Endothelial cell of umbilical vein (primary cell): Measurements from ENCODE around the gene TSC22D3. TPM values are rescaled to one million over a fixed set of nuclear protein-coding genes. Genes with fewer than 3 reads are reported as not detected.

Source experiments
- BruUV-seq: library from RNA; stranded (reverse); fragments of 400-500 nt; replicated peaks from 2 replicates; lab custom pipeline; 2021; lab: Mats Ljungman, UMichigan
- CTCF ChIA-PET: fragments of 300-600, 350-600 bp; sonication (Branson Sonifier 250); formaldehyde crosslinking; loops from one replicate; lab custom pipeline; 2021; ENCODE audit warnings: antibody characterized with exemption, inconsistent platforms; lab: Charles Lee
- POLR2A ChIA-PET: fragments of 300-600, 350-600 bp; sonication (Branson Sonifier 250); formaldehyde crosslinking; loops from one replicate; lab custom pipeline; 2021; ENCODE audit warnings: antibody characterized with exemption, inconsistent platforms; lab: Charles Lee
- DNase-seq: peaks from one replicate; pipeline ENCODE4 v3.0.0-alpha.2; 2011; ENCODE audit warnings: low read depth, low spot score
- FAIRE-seq: peaks from 2 replicates; lab custom pipeline; 2011; peaks lifted over from hg19 to GRCh38; lab: Jason Lieb, UNC
- H2AFZ ChIP-seq: 2 replicates; pipeline ENCODE4 v1.6.0; 2012; ENCODE audit warnings: low read depth, low read length, control low read depth, inconsistent platforms
- H3K27ac ChIP-seq: 2 replicates; pipeline ENCODE4 v1.5.1; 2011; ENCODE audit warnings: low read depth, mild to moderate bottlenecking, control low read depth, low read length, moderate library complexity; ENCODE audit not compliant: insufficient read depth
- H3K27me3 ChIP-seq, 2 experiments: 2 replicates each; pipeline versions ENCODE4 v1.6.0 to v1.6.1; 2011; ENCODE audit warnings: low read length in 2 of 2, mixed read lengths in 1 of 2; ENCODE audit not compliant: control insufficient read depth in 2 of 2, insufficient read depth in 2 of 2
- H3K36me3 ChIP-seq, 2 experiments: 2 replicates in 1 of 2; 3 replicates in 1 of 2; pipeline ENCODE4 v1.5.1; 2011; ENCODE audit warnings: low read length in 2 of 2, mild to moderate bottlenecking in 1 of 2, moderate library complexity in 1 of 2; ENCODE audit not compliant: control insufficient read depth in 2 of 2, insufficient read depth in 2 of 2; ENCODE audit errors: extremely low read depth in 1 of 2
- H3K4me1 ChIP-seq: 3 replicates; pipeline ENCODE4 v1.5.1; 2011; ENCODE audit warnings: mild to moderate bottlenecking, low read length; ENCODE audit not compliant: control insufficient read depth, insufficient read depth; ENCODE audit errors: extremely low read depth
- H3K4me2 ChIP-seq: 2 replicates; pipeline ENCODE4 v1.6.1; 2011; ENCODE audit warnings: low read length, control low read depth, mixed read lengths; ENCODE audit not compliant: insufficient read depth
- H3K4me3 ChIP-seq, 3 experiments: fragments of 200-600 bp in 1 of 3; sonication (generic), shearing (Covaris generic) in 1 of 3; replicated peaks in 1 of 3; 2 replicates each; pipeline ENCODE4 v1.5.1; 2011 to 2016; ENCODE audit warnings: control low read depth in 3 of 3, low read length in 3 of 3, mild to moderate bottlenecking in 2 of 3, inconsistent platforms in 1 of 3, low read depth in 1 of 3, moderate library complexity in 1 of 3; ENCODE audit not compliant: insufficient read depth in 1 of 3
- H3K79me2 ChIP-seq: 2 replicates; pipeline ENCODE4 v1.6.0; 2012; ENCODE audit warnings: low read length, inconsistent platforms; ENCODE audit not compliant: control insufficient read depth, insufficient read depth
- H3K9ac ChIP-seq: replicated peaks from 2 replicates; pipeline ENCODE3; 2011; ENCODE audit warnings: low read length, control low read depth; ENCODE audit not compliant: insufficient read depth; ENCODE audit errors: extremely low read depth
- H3K9me1 ChIP-seq: replicated peaks from 3 replicates; pipeline ENCODE4 v1.6.0; 2011; ENCODE audit warnings: mild to moderate bottlenecking, low read length; ENCODE audit not compliant: control insufficient read depth, insufficient read depth; ENCODE audit errors: extremely low read depth
- H3K9me3 ChIP-seq: replicated peaks from 2 replicates; pipeline ENCODE4 v1.5.1; 2012; ENCODE audit warnings: low read length, inconsistent platforms; ENCODE audit not compliant: control insufficient read depth, insufficient read depth
- H4K20me1 ChIP-seq: replicated peaks from 2 replicates; pipeline ENCODE3; 2011; ENCODE audit warnings: mild to moderate bottlenecking, low read length; ENCODE audit not compliant: control insufficient read depth, insufficient read depth; ENCODE audit errors: extremely low read depth
- CTCF ChIP-seq, 2 donors: IDR thresholded peaks; 1 replicate in 1 of 2; 2 replicates in 1 of 2; pipeline ENCODE4 v1.5.1; 2011; ENCODE audit warnings: low read length in 2 of 2, mild to moderate bottlenecking in 2 of 2, moderate library complexity in 2 of 2, control low read depth in 1 of 2, inconsistent platforms in 1 of 2, low read depth in 1 of 2; ENCODE audit not compliant: insufficient read depth in 1 of 2; ENCODE audit errors: extremely low read depth in 1 of 2
- EZH2 ChIP-seq: IDR thresholded peaks from 2 replicates; pipeline ENCODE4 v1.6.1; 2012; ENCODE audit warnings: borderline replicate concordance, low read depth, mild to moderate bottlenecking, moderate library complexity, low read length, inconsistent platforms; ENCODE audit not compliant: severe bottlenecking
- FOS ChIP-seq: IDR thresholded peaks from 2 replicates; pipeline ENCODE4 v1.6.1; 2011; ENCODE audit warnings: mild to moderate bottlenecking, low read length, moderate library complexity, borderline replicate concordance; ENCODE audit not compliant: insufficient read depth
- GATA2 ChIP-seq: IDR thresholded peaks from 2 replicates; pipeline ENCODE4 v1.7.0; 2011; ENCODE audit warnings: low read depth, mild to moderate bottlenecking, moderate library complexity, mixed read lengths, low read length; ENCODE audit not compliant: insufficient read length, insufficient read depth
- JUN ChIP-seq: IDR thresholded peaks from 2 replicates; pipeline ENCODE4 v1.6.1; 2011; ENCODE audit warnings: borderline replicate concordance, low read depth; ENCODE audit not compliant: insufficient read length, insufficient read depth
- MAX ChIP-seq: IDR thresholded peaks from 2 replicates; pipeline ENCODE4 v1.6.1; 2011; ENCODE audit not compliant: insufficient read depth, insufficient read length
- MYC ChIP-seq: IDR thresholded peaks from one replicate; pipeline ENCODE4 v1.6.1; 2011; ENCODE audit warnings: mild to moderate bottlenecking, low read depth, low read length
- POLR2A ChIP-seq: IDR thresholded peaks from 2 replicates; pipeline ENCODE4 v1.6.1; 2012; ENCODE audit warnings: low read depth, mild to moderate bottlenecking, control low read depth, low read length
- POLR2AphosphoS5 ChIP-seq: IDR thresholded peaks from 2 replicates; pipeline ENCODE4 v1.6.1; 2012; ENCODE audit warnings: low read depth, mild to moderate bottlenecking, control low read depth, low read length, moderate library complexity; ENCODE audit not compliant: insufficient read depth
- dilution Hi-C: fragments of 300-500 bp; cut with MboI; formaldehyde crosslinking; loops from one replicate; pipeline ENCODE4 v1.15.0; 2019; ENCODE audit warnings: low sequenced_read_pairs; ENCODE audit not compliant: extremely low pct_ligation_motif_present
- intact Hi-C: fragments of 100-400 bp; cut with micrococcal nuclease; formaldehyde crosslinking; loops from one replicate; pipeline ENCODE4 v1.10.0; 2022
- polyA plus RNA-seq, 4 experiments: library from polyadenylated mRNA; depleted of rRNA in 3 of 4; stranded (reverse) in 3 of 4; unstranded in 1 of 4; fragments of >200 nt; gene quantifications; 2 replicates each; pipeline versions ENCODE4 v1.2.1 to v1.2.3, GENCODE V29; 2011 to 2012; ENCODE audit warnings: missing spikeins in 1 of 4
- total RNA-seq: library from RNA; stranded (reverse); gene quantifications from 2 replicates; pipeline ENCODE4 v1.2.3, GENCODE V29; 2021

TSC22D3 gene
- total and polyA plus RNA-seq, 2 donors (not counting 3 experiments of a cell fraction or from before 2014, with no cell fraction given), result 21.1 to 37.4 TPM

GRCh38 chrX:107743995-107744394, 31.6 kb downstream of the TSC22D3 start:
- ChIA-PET POLR2A (no interaction called here), CTCF (no interaction called here)
- intact Hi-C loops, result no loop called here
- Histone ChIP-seq H3K9me3 (no peaks in the 10 kb centered on the region), H3K4me1 (peaks cover 14% of the 10 kb centered on the region), H3K9me1 (no peaks in the 10 kb centered on the region), H3K4me3 (no peak overlapping the region), H2AFZ (no peak overlapping the region), H3K79me2 (no peaks in the 10 kb centered on the region), H3K36me3 (no peaks in the 10 kb centered on the region), H4K20me1 (no peaks in the 10 kb centered on the region), H3K27me3 (no peaks in the 10 kb centered on the region), H3K27ac (no peak overlapping the region), H3K4me2 (no peak overlapping the region), H3K9ac (no peak overlapping the region)
- dilution Hi-C loops, result no loop called here
- FAIRE-seq, result no peak
- no peak for TF ChIP-seq JUN
- no peak for TF ChIP-seq CTCF (IDR thresholded peaks at IDR 0.05; ENCODE audit: extremely low read depth in 1 of 2, insufficient read depth in 1 of 2, low read depth in 1 of 2, low read length in 2 of 2)
- no peak for TF ChIP-seq EZH2
- no peak for TF ChIP-seq FOS
- TF ChIP-seq MAX, result no peak
- TF ChIP-seq POLR2A, result no peak
- TF ChIP-seq POLR2AphosphoS5, result no peak
- TF ChIP-seq MYC, result no peak
- no peak for TF ChIP-seq GATA2
- no peak for DNase-seq
- BruUV-seq, result no TSS peak
